ENCODE measurements around the gene ALG1L2.
A peak's percentile ranks its signal among the peaks of the same experiment; 100 is the strongest.
"Not testable (repeated sequence)": the region's sequence is repeated elsewhere in the genome, so short reads cannot be mapped to it uniquely, and the experiment has no call there.

Gene ALG1L2

GRCh38 chr3:130081351-130081881, at the start of gene ALG1L2:
TSS of gene ALG1L2 (plus strand) at chr3:130081831. CDS start at chr3:130082017, 186 bp downstream.
- no peak for DNase-seq

- not testable (repeated sequence) for DNase-seq
Observed at GRCh38 chr3:130037126-130037815, 44.4 kb upstream of the ALG1L2 start.

- DNase-seq = not testable (repeated sequence)
Observed at GRCh38 chr3:130042736-130043135, 38.9 kb upstream of the ALG1L2 start.

- DNase-seq = not testable (repeated sequence)
Observed at GRCh38 chr3:130043658-130044057, 38.0 kb upstream of the ALG1L2 start.

GRCh38 chr3:130044370-130044769, 37.3 kb upstream of the ALG1L2 start:
- no peak for DNase-seq

- no peak for DNase-seq
Observed at GRCh38 chr3:130048726-130049125, 32.9 kb upstream of the ALG1L2 start.

GRCh38 chr3:130052366-130052765, 29.3 kb upstream of the ALG1L2 start:
- not testable (repeated sequence) for DNase-seq

GRCh38 chr3:130052965-130053364, 28.7 kb upstream of the ALG1L2 start:
- not testable (repeated sequence) for DNase-seq

- DNase-seq = not testable (repeated sequence)
Observed at GRCh38 chr3:130057536-130058266, 23.9 kb upstream of the ALG1L2 start.

- DNase-seq = not testable (repeated sequence)
Observed at GRCh38 chr3:130058267-130058657, 23.4 kb upstream of the ALG1L2 start.

GRCh38 chr3:130058716-130059115, 22.9 kb upstream of the ALG1L2 start:
- DNase-seq = not testable (repeated sequence)

GRCh38 chr3:130059162-130059561, 22.5 kb upstream of the ALG1L2 start:
- DNase-seq = not testable (repeated sequence)

- DNase-seq = no peak
Observed at GRCh38 chr3:130073582-130073981, 8.0 kb upstream of the ALG1L2 start.

- DNase-seq = no peak
Observed at GRCh38 chr3:130077636-130078035, 4.0 kb upstream of the ALG1L2 start.

GRCh38 chr3:130083363-130084090, 1.9 kb downstream of the ALG1L2 start:
- not testable (repeated sequence) for DNase-seq

- no peak for DNase-seq
Observed at GRCh38 chr3:130084436-130084980, 2.9 kb downstream of the ALG1L2 start.

- DNase-seq = no peak
Observed at GRCh38 chr3:130085881-130086280, 4.2 kb downstream of the ALG1L2 start.

GRCh38 chr3:130086628-130087027, 5.0 kb downstream of the ALG1L2 start:
- not testable (repeated sequence) for DNase-seq

GRCh38 chr3:130088061-130088460, 6.4 kb downstream of the ALG1L2 start:
- DNase-seq = no peak

- DNase-seq = not testable (repeated sequence)
Observed at GRCh38 chr3:130090681-130091080, 9.1 kb downstream of the ALG1L2 start.

- no peak for DNase-seq
Observed at GRCh38 chr3:130091958-130092357, 10.3 kb downstream of the ALG1L2 start.

- DNase-seq = peak; percentile 33 to 59
Observed at GRCh38 chr3:130093741-130094391, 12.2 kb downstream of the ALG1L2 start.
